Stimulated activated naive CD8-positive, alpha-beta T cell treated with anti-CD3 and anti-CD28 coated beads, Interleukin-15, amount 100 ng/mL, for 72 hours (primary cell): ENCODE measurements around the gene SLC30A2.

Experiments used
- ATAC-seq: fragments of 150-1000 bp; cut with Tn5 transposase; 2 replicates; pipeline ENCODE4 v1.10.0; 2021; ENCODE audit warnings: mild to moderate bottlenecking, moderate library complexity
- DNase-seq, 2 donors: peaks; one replicate each; pipeline ENCODE4 v3.0.0; 2021 to 2022
- H3K27ac Mint-ChIP-seq, 2 donors: one replicate each; pipeline ENCODE4 v1.8.0; 2022; ENCODE audit warnings: mild to moderate bottlenecking in 2 of 2, mixed read lengths in 2 of 2, moderate library complexity in 2 of 2
- H3K27me3 Mint-ChIP-seq: one replicate; pipeline ENCODE4 v1.8.0; 2022; ENCODE audit warnings: mixed read lengths
- H3K4me1 Mint-ChIP-seq: one replicate; pipeline ENCODE4 v1.8.0; 2022; ENCODE audit warnings: mild to moderate bottlenecking, mixed read lengths
- H3K4me3 Mint-ChIP-seq, 2 donors: one replicate each; pipeline ENCODE4 v1.8.0; 2022; ENCODE audit warnings: mild to moderate bottlenecking in 2 of 2, mixed read lengths in 2 of 2, moderate library complexity in 1 of 2
- H3K9me3 Mint-ChIP-seq, 2 donors: one replicate each; pipeline ENCODE4 v1.8.0; 2022; ENCODE audit warnings: mixed read lengths in 2 of 2

SLC30A2 gene

DNA sequence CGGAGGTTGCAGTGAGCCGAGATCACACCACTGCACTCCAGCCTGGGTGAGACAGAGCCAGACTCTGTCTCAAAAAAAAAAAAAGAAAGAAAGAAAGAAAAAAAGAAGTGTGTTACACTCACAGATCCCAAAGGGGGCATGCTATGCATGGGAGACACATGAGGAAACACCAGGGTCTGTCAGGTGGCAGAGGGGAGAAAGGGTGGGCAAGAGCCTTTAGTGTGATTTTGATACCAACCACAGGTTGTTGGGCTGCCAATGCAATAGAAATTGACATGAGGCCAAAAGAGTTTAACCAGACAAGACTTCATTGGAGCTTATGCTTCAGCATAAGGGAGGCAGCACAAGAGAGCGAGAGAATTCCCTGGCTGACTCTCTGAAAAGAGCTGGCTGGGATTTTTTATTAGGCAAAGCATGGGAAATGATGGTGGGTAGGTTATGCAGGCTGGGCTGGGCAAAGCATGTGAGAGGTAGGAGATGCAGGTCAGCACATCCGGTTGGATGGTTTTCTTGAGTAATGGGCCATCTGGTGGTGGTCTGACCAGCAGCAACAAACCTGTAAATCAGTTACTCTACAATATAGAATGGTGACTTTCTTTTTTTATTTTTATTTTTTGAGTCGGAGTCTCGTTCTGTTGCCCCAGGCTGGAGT lies 36.0 kb downstream of the SLC30A2 start:
- no peaks in the 10 kb centered on the region for H3K27me3 Mint-ChIP-seq
- H3K9me3 Mint-ChIP-seq = no peaks in the 10 kb centered on the region
- H3K4me3 Mint-ChIP-seq = no peak overlapping the region
- DNase-seq (no peak), ATAC-seq (peak; percentile 42)
- H3K4me1 Mint-ChIP-seq = no peaks in the 10 kb centered on the region
- H3K27ac Mint-ChIP-seq = no peak overlapping the region

DNA sequence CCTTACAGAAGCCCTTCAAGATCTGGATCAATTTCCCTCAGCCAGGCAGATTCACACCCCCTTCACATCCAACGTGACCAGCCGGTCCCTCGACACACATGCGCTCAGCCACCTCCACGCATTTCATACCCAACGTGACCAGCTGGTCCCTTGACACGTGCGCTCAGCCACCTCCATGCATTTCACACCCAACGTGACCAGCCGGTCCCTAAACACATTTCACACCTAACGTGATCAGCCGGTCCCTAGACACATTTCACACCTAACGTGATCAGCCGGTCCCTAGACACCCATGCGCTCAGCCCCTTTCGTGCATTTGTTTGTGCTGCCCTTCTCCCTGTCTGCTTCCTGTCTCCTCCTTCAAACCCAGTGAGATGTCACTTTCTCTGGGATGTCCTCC lies 39.2 kb downstream of the SLC30A2 start:
- no peaks in the 10 kb centered on the region for H3K9me3 Mint-ChIP-seq
- DNase-seq (no peak), ATAC-seq (no peak)
- H3K4me1 Mint-ChIP-seq = no peaks in the 10 kb centered on the region
- no peaks in the 10 kb centered on the region for H3K27me3 Mint-ChIP-seq
- H3K27ac Mint-ChIP-seq = no peak overlapping the region
- H3K4me3 Mint-ChIP-seq = no peak overlapping the region

DNA sequence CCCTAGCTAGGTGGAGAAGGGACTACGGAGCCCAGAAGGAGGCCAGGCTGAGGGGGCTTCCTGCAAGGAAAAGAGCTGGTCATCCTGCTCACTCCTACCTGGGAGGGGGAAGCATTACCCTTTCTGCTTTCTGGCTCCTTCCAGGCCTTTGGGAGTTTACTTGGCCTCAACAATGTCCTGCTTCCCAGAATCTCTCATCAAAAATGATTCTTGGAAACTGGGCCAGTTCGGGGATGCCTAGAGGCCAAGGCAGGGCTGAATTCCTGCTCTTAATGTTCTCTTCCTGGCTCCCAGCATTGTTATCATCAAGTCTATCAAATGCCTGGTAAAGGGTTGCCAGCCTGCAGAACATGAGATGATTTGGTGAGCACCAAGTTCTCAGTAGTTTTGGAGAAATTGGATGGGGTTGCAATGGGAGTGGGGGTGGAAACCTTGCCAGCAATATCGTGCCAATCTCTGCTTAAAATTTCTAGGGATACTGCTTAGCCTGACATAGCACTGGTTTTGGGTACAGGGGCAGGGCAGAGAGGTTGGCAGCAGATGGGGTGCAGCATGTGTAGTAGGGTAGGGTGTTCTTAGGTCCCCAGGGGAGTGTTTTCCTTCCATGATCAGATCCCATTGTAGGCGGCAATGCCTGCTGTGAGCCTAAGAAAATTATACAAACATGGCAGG lies 40.3 kb downstream of the SLC30A2 start:
- H3K27me3 Mint-ChIP-seq = no peaks in the 10 kb centered on the region
- no peak for ATAC-seq
- no peaks in the 10 kb centered on the region for H3K4me1 Mint-ChIP-seq
- no peak overlapping the region for H3K27ac Mint-ChIP-seq
- H3K4me3 Mint-ChIP-seq = no peak overlapping the region
- no peaks in the 10 kb centered on the region for H3K9me3 Mint-ChIP-seq
- no peak for DNase-seq

DNA sequence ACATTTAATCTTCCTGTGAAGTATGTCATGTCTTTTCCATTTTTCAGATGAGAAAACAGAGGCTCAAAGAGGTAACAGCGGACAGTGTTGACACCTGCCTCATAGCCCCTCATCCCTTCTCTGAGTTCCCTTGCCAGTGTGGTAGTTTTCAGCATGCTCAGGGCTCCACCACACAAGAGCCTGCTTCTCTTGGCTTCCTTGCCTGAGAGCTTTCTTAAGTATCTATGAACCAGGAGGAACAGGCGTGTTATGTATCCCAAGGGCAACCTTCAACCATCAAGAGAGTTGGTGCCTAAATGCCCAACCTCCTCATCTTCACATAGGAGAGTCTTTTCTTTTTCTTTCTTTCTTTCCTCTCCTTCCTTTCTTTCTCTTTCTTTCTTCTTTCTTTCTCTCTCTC lies 42.2 kb downstream of the SLC30A2 start:
- no peak for ATAC-seq
- Mint-ChIP-seq H3K27me3 (no peaks in the 10 kb centered on the region), H3K27ac (no peak overlapping the region), H3K4me1 (peaks cover 2% of the 10 kb centered on the region), H3K4me3 (no peak overlapping the region), H3K9me3 (no peaks in the 10 kb centered on the region)
- DNase-seq = no peak

DNA sequence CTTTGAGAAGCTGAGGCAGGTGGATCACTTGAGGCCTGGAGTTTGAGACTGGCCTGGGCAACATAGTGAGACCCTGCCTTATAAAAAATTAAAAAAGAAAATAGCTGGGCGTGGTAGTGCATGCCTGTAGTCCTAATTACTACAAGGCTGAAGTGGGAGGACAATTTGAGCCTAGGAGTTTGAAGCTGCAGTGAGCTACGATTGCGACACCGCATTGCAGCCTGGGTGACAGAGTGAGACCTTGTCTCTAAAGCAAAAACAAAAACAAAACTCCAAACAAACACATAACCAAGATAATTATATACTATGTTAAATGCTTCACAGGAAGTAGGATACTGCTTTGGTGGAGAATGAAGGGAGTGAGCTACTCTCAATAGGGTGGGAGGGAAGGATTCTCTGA lies 42.7 kb downstream of the SLC30A2 start:
- no peak overlapping the region for H3K27ac Mint-ChIP-seq
- peaks cover 7% of the 10 kb centered on the region for H3K4me1 Mint-ChIP-seq
- no peak for ATAC-seq
- no peak for DNase-seq
- H3K9me3 Mint-ChIP-seq = no peaks in the 10 kb centered on the region
- no peak overlapping the region for H3K4me3 Mint-ChIP-seq
- H3K27me3 Mint-ChIP-seq = no peaks in the 10 kb centered on the region

DNA sequence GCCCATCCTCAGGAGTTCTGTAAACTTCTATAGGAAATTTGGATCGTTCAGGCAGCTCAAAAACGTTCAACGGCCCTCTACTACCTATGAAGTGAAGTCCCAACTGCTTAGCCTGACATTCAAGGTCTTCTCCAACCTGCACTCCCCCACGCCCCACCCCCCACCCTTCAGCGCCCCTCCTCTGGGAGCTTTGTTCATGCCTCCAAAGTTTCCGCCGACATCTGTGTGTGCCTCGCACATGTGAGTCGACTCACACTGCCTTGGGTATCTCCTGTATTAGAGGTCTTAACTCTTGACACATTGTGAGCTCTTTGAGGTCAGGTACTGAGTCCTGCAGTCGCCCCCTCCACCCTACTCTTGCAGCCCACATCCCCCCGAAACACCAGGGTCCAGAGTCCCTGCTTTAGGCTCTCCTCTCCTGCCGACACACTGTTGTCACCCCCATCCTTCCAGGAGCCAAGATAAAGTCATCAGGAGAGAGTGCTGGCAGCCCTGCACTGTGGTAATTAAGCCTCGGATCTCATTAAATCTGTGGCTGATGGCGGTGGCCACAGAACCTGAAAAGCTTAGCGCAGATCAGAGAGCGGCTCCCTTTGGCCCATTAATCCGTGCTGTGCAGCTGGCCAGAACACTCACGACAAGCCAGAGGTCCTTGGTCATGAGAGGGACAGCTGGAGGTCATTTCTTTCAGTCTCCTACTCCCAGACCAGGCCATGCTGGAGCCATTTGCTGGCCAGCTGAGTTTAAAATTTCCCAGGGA lies 46.7 kb downstream of the SLC30A2 start:
- Mint-ChIP-seq H3K27ac (no peak overlapping the region), H3K9me3 (no peaks in the 10 kb centered on the region), H3K4me1 (peaks cover 18% of the 10 kb centered on the region), H3K4me3 (no peak overlapping the region), H3K27me3 (no peaks in the 10 kb centered on the region)
- ATAC-seq (no peak), DNase-seq (no peak)

DNA sequence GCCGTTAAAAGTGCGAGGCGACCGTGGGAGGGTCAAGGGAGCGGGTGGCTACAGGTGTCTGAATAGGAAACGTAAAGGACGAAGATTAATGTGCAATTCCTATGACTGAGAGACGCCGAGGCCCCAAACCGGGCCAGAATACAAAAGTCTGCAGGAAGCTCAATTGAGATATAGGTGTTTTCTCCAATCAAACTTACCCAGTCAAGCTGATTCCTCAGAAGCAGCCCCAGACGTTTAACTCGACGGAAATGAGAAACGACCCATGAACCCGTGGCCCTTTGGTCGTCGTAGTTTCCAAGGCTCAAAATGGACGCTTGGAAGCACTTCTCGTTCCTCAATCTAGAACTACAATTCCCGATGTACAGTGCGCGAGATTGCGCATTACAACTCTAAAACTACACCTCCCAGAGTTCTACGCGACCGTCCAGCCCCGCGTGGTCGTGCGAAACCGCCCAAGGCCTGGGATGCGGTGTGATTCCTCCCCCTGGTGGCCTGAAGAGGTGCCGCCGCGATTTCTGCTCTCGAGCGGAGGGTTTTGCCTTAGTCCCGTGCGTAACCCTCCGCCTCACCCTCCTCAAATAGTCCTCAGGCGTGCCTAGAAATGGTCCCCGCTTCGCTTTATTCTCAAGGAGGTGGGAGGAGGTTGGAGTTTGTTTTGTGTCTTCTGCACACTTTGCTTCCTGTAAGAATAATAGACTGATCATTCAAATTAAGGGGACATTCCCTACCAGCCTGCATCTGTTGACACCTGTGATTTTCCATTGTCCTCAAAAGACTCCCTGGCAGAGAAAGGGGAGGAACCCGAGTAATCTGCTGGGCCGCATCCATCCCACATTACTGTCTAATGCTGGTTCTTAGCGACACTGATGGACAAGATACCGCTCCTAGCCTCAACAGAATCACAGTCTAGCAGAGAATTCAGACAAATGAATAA lies 47.8 kb downstream of the SLC30A2 start, which contains the start of gene PAFAH2:
Gene PAFAH2, minus strand, starts transcription at position 236 of the 934 bp plus-strand sequence. CDS start 7,247 bp downstream, outside the sequence.
- no peaks in the 10 kb centered on the region for H3K27me3 Mint-ChIP-seq
- peak within 1 kb of the TSS; percentile 92 to 100 for H3K27ac Mint-ChIP-seq
- DNase-seq (peak; percentile 96 to 98), ATAC-seq (peak; percentile 98)
- H3K4me3 Mint-ChIP-seq = peak within 1 kb of the TSS; percentile 99 to 100
- H3K9me3 Mint-ChIP-seq = no peaks in the 10 kb centered on the region
- H3K4me1 Mint-ChIP-seq = peaks cover 27% of the 10 kb centered on the region

DNA sequence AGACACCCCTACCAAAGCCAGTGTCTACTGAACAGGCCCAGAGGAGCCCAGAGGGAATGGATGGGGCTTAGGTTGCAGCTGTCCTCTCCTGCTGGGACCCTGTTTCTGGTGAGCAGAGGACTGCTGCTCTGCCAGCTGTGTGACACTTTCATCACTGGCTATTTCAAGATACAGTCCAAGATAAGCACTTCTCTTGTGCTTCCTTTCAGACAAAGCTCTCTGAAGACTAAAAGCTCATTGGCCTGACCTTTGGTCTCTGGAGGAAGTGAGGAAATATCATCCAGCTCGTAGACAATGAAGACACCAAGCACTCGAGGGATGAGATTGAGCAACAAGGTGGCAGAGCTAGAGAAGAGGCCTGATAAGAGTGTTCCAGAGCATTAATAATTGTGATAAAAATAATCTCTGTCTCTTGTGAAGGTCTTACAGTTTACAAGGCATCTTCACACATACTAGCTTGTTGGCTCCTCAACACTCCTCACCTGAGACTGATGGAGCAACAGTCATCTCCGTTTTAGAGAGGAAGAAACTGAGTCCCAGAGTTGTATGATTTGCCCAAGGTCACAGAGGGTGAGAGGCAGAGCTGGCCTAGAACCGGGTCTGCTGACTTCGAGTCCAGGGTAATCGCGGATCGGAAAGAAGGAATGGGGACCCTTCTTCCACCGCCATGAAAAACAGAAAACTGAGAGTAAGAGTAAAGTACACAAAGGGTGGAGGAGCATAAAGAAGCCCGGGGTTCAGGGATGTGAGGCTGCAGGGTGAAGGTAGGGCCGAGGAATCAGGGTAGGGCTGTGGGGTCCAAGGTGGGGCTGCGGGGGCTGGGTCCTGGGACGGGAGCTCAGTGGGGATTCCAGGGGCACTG lies 48.7 kb downstream of the SLC30A2 start:
- Mint-ChIP-seq H3K27ac (peak overlapping the region; percentile 92 to 100), H3K27me3 (no peaks in the 10 kb centered on the region), H3K9me3 (no peaks in the 10 kb centered on the region), H3K4me1 (peaks cover 35% of the 10 kb centered on the region), H3K4me3 (peak overlapping the region; percentile 99 to 100)
- DNase-seq (peak in 1 of 2 donors; percentile 32), ATAC-seq (peak; percentile 33)

DNA sequence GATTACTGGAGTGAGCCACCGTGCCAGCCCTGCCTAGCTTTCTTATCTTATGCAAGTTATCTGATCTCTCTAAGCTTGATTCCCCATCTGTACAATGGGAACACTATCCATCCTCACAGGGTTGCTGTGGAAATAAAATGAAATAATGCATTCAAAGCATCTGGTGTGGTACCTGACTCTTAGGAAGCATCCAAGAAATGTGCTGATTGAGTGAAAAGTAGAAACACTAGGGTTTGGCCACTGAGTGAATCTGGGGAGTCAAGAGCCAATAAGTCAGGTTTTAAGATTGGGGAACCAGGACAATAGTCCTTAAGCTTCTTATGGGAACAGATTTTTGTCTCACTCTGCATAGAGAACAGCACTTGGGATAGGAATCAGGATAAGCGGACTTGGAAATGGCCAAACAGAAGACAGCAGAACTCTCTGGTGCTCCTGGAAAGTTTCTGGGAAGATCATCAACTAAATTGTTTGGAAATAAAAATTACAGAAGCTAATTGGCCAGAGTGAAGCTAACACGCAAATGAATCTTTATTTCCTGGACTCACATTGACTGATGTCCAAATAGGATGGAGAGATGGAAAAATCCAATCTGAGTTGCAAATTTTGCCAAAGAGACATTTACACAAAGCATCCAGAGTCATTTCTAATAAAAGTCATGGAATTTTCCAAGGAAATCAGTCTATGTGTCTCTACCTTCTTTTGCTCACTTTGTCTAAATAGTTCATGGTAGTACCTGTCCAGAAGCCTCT lies 51.3 kb downstream of the SLC30A2 start:
- H3K27ac Mint-ChIP-seq = no peak overlapping the region
- H3K4me3 Mint-ChIP-seq = no peak overlapping the region
- peaks cover 55% of the 10 kb centered on the region for H3K4me1 Mint-ChIP-seq

DNA sequence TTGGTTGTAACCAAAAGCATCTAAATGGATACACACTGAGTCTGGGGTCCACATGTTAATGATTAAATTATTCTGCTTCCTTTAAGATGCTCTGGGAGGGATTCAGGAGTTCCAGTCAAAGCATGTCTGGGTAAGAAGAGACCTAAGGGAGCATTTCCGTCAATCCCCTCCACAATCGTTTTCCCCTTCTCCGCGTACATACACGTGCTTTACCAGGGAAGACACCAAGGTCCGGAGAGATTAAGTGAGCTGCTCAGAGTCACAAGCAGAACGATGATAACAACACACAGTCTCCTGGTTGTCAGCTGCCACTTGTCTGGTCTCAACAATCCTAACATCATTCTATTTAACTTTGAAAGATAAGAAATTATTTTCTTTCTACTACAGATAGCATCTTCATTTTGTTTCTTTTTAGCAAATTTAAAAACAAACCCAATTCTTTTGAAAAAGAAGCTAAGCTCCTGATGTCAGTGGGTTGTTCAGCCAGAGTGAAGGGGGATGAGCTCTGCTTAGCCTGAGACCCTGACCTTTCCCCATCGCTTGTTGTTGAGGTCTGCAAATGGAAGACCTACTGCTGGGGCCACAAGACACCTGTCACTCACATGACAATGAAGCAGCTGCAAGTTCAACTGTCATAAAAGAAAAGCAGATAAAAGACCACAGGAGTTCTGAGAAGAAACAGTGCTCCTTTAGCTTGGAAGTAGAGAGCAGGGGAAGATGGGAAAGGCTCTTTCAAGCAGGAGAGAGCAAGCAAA lies 52.5 kb downstream of the SLC30A2 start:
- H3K27ac Mint-ChIP-seq = peak overlapping the region in 1 of 2 donors; percentile 13
- ATAC-seq (no peak), DNase-seq (no peak)
- H3K4me3 Mint-ChIP-seq = no peak overlapping the region
- peaks cover 61% of the 10 kb centered on the region for H3K4me1 Mint-ChIP-seq
- no peaks in the 10 kb centered on the region for H3K9me3 Mint-ChIP-seq
- no peaks in the 10 kb centered on the region for H3K27me3 Mint-ChIP-seq

More for the DNA sequence above, 51.3 kb downstream of the SLC30A2 start:
- Mint-ChIP-seq H3K27me3 (no peaks in the 10 kb centered on the region), H3K9me3 (no peaks in the 10 kb centered on the region)
- DNase-seq (no peak), ATAC-seq (no peak)

DNA sequence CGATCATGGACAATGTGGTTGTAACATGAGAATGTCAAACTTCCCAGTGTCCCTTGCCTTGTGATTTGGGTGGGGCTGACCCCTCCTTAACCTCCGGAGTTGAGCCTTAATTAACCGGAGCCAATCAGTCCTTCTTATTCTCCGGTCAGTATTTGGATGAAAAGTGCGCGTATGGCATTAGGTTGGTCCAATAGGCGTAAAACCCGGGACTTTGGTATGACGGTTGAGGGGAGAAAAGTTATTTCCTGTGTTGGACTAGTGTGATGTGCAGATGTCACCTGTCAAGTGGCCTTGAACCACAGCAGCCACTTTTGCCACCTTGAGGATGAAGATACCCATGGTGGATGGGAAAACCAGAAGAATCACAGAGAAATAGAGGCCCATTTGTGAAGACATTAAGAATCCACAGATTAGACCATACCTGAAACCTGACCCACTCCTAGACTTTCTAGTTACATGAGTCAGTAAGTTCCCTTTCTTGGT lies 53.2 kb downstream of the SLC30A2 start:
- Mint-ChIP-seq H3K9me3 (no peaks in the 10 kb centered on the region), H3K4me3 (no peak overlapping the region), H3K27me3 (no peaks in the 10 kb centered on the region), H3K27ac (no peak overlapping the region), H3K4me1 (peaks cover 64% of the 10 kb centered on the region)
- DNase-seq (no peak), ATAC-seq (no peak)

DNA sequence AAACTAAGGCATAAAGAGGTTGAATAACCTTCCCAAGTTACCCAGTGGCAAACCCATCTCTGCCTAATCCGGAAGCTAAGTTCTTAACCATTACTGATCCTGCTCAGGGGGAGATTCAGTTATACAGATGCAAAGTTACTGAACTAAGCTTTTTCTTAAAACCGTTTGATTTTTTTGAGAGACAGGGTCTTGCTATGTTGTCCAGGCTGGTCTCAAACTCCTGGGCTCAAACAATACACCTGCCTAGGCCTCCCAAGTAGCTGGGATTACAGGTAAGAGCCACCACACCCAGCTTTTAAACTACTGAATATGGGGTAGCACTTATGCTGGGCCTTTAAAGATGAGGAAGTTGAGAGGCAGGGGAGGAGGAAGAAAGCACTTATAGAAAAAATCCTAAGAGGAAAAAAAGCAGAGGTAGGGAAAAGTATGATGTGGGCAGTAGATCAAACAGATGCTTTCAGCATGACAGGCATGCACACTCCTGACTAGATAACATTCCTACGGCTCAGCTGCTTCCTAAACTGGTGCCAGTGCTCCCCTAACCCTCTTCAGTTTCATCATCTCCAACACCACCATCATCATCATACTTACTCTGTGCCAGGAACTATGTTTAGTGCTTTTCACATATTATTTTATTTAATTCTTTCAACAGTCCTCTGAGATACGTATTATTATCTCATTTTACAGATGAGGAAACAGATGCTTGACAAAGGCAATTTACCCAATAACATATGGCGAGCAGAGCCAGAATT lies 53.8 kb downstream of the SLC30A2 start:
- DNase-seq = no peak
- ATAC-seq = no peak

More for the DNA sequence above, 53.8 kb downstream of the SLC30A2 start:
- Mint-ChIP-seq H3K27me3 (no peaks in the 10 kb centered on the region), H3K27ac (no peak overlapping the region), H3K4me1 (peaks cover 65% of the 10 kb centered on the region), H3K4me3 (no peak overlapping the region), H3K9me3 (no peaks in the 10 kb centered on the region)
